CD4-positive, CD25-positive, alpha-beta regulatory T cell (primary cell): ENCODE data around the gene CLTA. TPM values are rescaled to one million over a fixed set of nuclear protein-coding genes. Genes with fewer than 3 reads are reported as not detected.

Experiments
- ATAC-seq, 2 donors: fragments of 150-1000 bp; cut with Tn5 transposase; one replicate each; pipeline ENCODE4 v1.10.0; 2021; ENCODE audit warnings: low read depth in 2 of 2, moderate number of reproducible peaks in 2 of 2, moderate library complexity in 1 of 2
- DNase-seq, 3 donors: peaks; one replicate each; pipeline versions ENCODE4 v3.0.0 to v3.0.0-alpha.2; 2012 to 2022; ENCODE audit warnings: mixed read lengths in 1 of 3
- H3K27ac ChIP-seq: one replicate; pipeline ENCODE4 v1.7.0; 2013; ENCODE audit warnings: mild to moderate bottlenecking, low read length; ENCODE audit not compliant: insufficient read depth, poor library complexity, severe bottlenecking
- H3K27me3 ChIP-seq: one replicate; pipeline ENCODE4 v1.7.0; 2013; ENCODE audit warnings: low read length; ENCODE audit not compliant: control insufficient read depth, insufficient read depth
- H3K36me3 ChIP-seq: one replicate; pipeline ENCODE4 v1.7.0; 2013; ENCODE audit warnings: mild to moderate bottlenecking, low read length, moderate library complexity; ENCODE audit not compliant: control insufficient read depth, insufficient read depth
- H3K4me1 ChIP-seq: 2 replicates; pipeline ENCODE4 v1.7.0; 2013; ENCODE audit warnings: mild to moderate bottlenecking, low read length; ENCODE audit not compliant: insufficient read depth, control insufficient read depth, poor library complexity, severe bottlenecking
- H3K4me3 ChIP-seq: one replicate; pipeline ENCODE4 v1.7.0; 2013; ENCODE audit warnings: low read depth, mild to moderate bottlenecking, low read length, moderate library complexity
- H3K9me3 ChIP-seq, 2 experiments: 1 replicate in 1 of 2; 2 replicates in 1 of 2; pipeline ENCODE4 v1.7.0; 2013; ENCODE audit warnings: low read length in 2 of 2, mild to moderate bottlenecking in 1 of 2, moderate library complexity in 1 of 2; ENCODE audit not compliant: control insufficient read depth in 2 of 2
- H3K27ac Mint-ChIP-seq, 3 donors: one replicate each; pipeline ENCODE4 v1.8.0; 2020 to 2022; ENCODE audit warnings: mild to moderate bottlenecking in 3 of 3, mixed read lengths in 3 of 3, moderate library complexity in 2 of 3
- H3K27me3 Mint-ChIP-seq: one replicate; pipeline ENCODE4 v1.8.0; 2022; ENCODE audit warnings: mild to moderate bottlenecking, mixed read lengths
- H3K36me3 Mint-ChIP-seq: one replicate; pipeline ENCODE4 v1.8.0; 2020; ENCODE audit warnings: mixed read lengths
- H3K4me1 Mint-ChIP-seq, 4 donors: one replicate each; pipeline ENCODE4 v1.8.0; 2020 to 2022; ENCODE audit warnings: mixed read lengths in 4 of 4, mild to moderate bottlenecking in 1 of 4
- H3K4me3 Mint-ChIP-seq, 4 donors: one replicate each; pipeline ENCODE4 v1.8.0; 2020 to 2022; ENCODE audit warnings: mild to moderate bottlenecking in 4 of 4, mixed read lengths in 4 of 4, moderate library complexity in 3 of 4
- H3K9me3 Mint-ChIP-seq, 7 donors: one replicate each; pipeline ENCODE4 v1.8.0; 2020 to 2022; ENCODE audit warnings: mixed read lengths in 7 of 7, mild to moderate bottlenecking in 3 of 7, moderate library complexity in 2 of 7
- polyA plus RNA-seq, 4 donors: library from polyadenylated mRNA; unstranded; fragments of 300-500 nt; fragmentation: Illumina TruSeq; gene quantifications; one replicate each; pipeline ENCODE4 v1.2.3, GENCODE V29; 2021
- total RNA-seq: library from RNA; stranded (reverse); gene quantifications from one replicate; pipeline ENCODE4 v1.2.3, GENCODE V29; 2022

Gene CLTA
- total and polyA plus RNA-seq, 5 donors from 2014 or later: 46.7 to 175 (median 163) TPM

GRCh38 chr9:36207546-36208012, 16.9 kb downstream of the CLTA start:
- H3K9me3 ChIP-seq: no peaks in the 10 kb centered on the region
- H3K4me3 Mint-ChIP-seq: no peak overlapping the region
- H3K4me1 ChIP-seq: no peaks in the 10 kb centered on the region
- no peaks in the 10 kb centered on the region for H3K9me3 Mint-ChIP-seq
- no peaks in the 10 kb centered on the region for H3K27me3 Mint-ChIP-seq
- DNase-seq: no peak
- H3K27ac ChIP-seq: peak overlapping the region; percentile 41
- H3K27me3 ChIP-seq: no peaks in the 10 kb centered on the region
- H3K36me3 ChIP-seq: peaks cover 97% of the 10 kb centered on the region
- H3K27ac Mint-ChIP-seq: peak overlapping the region; percentile 62 to 83 (median 74)
- ATAC-seq: no peak
- H3K4me3 ChIP-seq: no peak overlapping the region
- H3K36me3 Mint-ChIP-seq: peaks cover 56% of the 10 kb centered on the region
- H3K4me1 Mint-ChIP-seq: peaks cover 5 to 51% (median 42%) of the 10 kb centered on the region in 4 donors

- peaks cover 97% of the 10 kb centered on the region for H3K36me3 ChIP-seq
- no peaks in the 10 kb centered on the region for H3K27me3 ChIP-seq
- no peak for ATAC-seq
- H3K4me1 ChIP-seq: no peaks in the 10 kb centered on the region
- DNase-seq: no peak
- Mint-ChIP-seq H3K4me3 (peak overlapping the region in 1 of 4 donors; percentile 16), H3K4me1 (peaks cover 5 to 57% (median 40%) of the 10 kb centered on the region in 4 donors), H3K36me3 (peaks cover 54% of the 10 kb centered on the region), H3K9me3 (no peaks in the 10 kb centered on the region), H3K27ac (peak overlapping the region; percentile 71 to 87 (median 83)), H3K27me3 (no peaks in the 10 kb centered on the region)
- no peak overlapping the region for H3K4me3 ChIP-seq
- no peaks in the 10 kb centered on the region for H3K9me3 ChIP-seq
- no peak overlapping the region for H3K27ac ChIP-seq
These were observed 18.0 kb downstream of the CLTA start for GRCh38 chr9:36208521-36209253.

- no peak overlapping the region for H3K4me3 ChIP-seq
- peaks cover 84% of the 10 kb centered on the region for H3K36me3 ChIP-seq
- peak overlapping the region in 1 of 4 donors; percentile 58 for H3K4me3 Mint-ChIP-seq
- H3K27me3 ChIP-seq: no peaks in the 10 kb centered on the region
- no peaks in the 10 kb centered on the region for H3K9me3 ChIP-seq
- H3K4me1 ChIP-seq: peaks cover under 1% of the 10 kb centered on the region
- H3K4me1 Mint-ChIP-seq: peaks cover 9 to 57% (median 39%) of the 10 kb centered on the region in 4 donors
- H3K27me3 Mint-ChIP-seq: no peaks in the 10 kb centered on the region
- DNase-seq (no peak), ATAC-seq (no peak)
- no peak overlapping the region for H3K27ac ChIP-seq
- peaks cover 46% of the 10 kb centered on the region for H3K36me3 Mint-ChIP-seq
- no peaks in the 10 kb centered on the region for H3K9me3 Mint-ChIP-seq
- peak overlapping the region; percentile 23 to 68 (median 42) for H3K27ac Mint-ChIP-seq
These were observed 20.0 kb downstream of the CLTA start for GRCh38 chr9:36210722-36211121.

- H3K4me1 ChIP-seq: peaks cover 5% of the 10 kb centered on the region
- no peak overlapping the region for H3K4me3 ChIP-seq
- Mint-ChIP-seq H3K4me1 (peaks cover 14 to 59% (median 43%) of the 10 kb centered on the region in 4 donors), H3K9me3 (no peaks in the 10 kb centered on the region), H3K36me3 (peaks cover 46% of the 10 kb centered on the region), H3K4me3 (no peak overlapping the region), H3K27me3 (no peaks in the 10 kb centered on the region), H3K27ac (peak overlapping the region; percentile 42 to 52 (median 46))
- peaks cover 80% of the 10 kb centered on the region for H3K36me3 ChIP-seq
- no peak overlapping the region for H3K27ac ChIP-seq
- H3K9me3 ChIP-seq: no peaks in the 10 kb centered on the region
- no peaks in the 10 kb centered on the region for H3K27me3 ChIP-seq
- no peak for ATAC-seq
- DNase-seq: no peak
These were observed 20.8 kb downstream of the CLTA start for GRCh38 chr9:36211510-36211909.

- Histone ChIP-seq H3K27me3 (no peaks in the 10 kb centered on the region), H3K36me3 (peaks cover 69% of the 10 kb centered on the region), H3K4me3 (no peak overlapping the region), H3K9me3 (no peaks in the 10 kb centered on the region), H3K27ac (no peak overlapping the region), H3K4me1 (peaks cover 17% of the 10 kb centered on the region)
- ATAC-seq (no peak), DNase-seq (no peak)
- Mint-ChIP-seq H3K4me3 (no peak overlapping the region), H3K9me3 (no peaks in the 10 kb centered on the region), H3K4me1 (peaks cover 21 to 54% (median 38%) of the 10 kb centered on the region in 4 donors), H3K36me3 (peaks cover 41% of the 10 kb centered on the region), H3K27me3 (no peaks in the 10 kb centered on the region), H3K27ac (no peak overlapping the region)
These were observed 22.7 kb downstream of the CLTA start for GRCh38 chr9:36213387-36213786.

- peaks cover 24 to 54% (median 39%) of the 10 kb centered on the region in 4 donors for H3K4me1 Mint-ChIP-seq
- Histone ChIP-seq H3K4me3 (no peak overlapping the region), H3K4me1 (peaks cover 20% of the 10 kb centered on the region), H3K27me3 (no peaks in the 10 kb centered on the region), H3K36me3 (peaks cover 69% of the 10 kb centered on the region), H3K27ac (no peak overlapping the region), H3K9me3 (no peaks in the 10 kb centered on the region)
- no peaks in the 10 kb centered on the region for H3K27me3 Mint-ChIP-seq
- ATAC-seq (no peak), DNase-seq (no peak)
- H3K27ac Mint-ChIP-seq: no peak overlapping the region
- peaks cover 39% of the 10 kb centered on the region for H3K36me3 Mint-ChIP-seq
- H3K9me3 Mint-ChIP-seq: no peaks in the 10 kb centered on the region
- no peak overlapping the region for H3K4me3 Mint-ChIP-seq
These were observed 23.3 kb downstream of the CLTA start for GRCh38 chr9:36213989-36214388.

GRCh38 chr9:36214571-36214970, 23.9 kb downstream of the CLTA start:
- peak overlapping the region in 2 of 3 donors; percentile 47 to 73 for H3K27ac Mint-ChIP-seq
- H3K36me3 Mint-ChIP-seq: peaks cover 39% of the 10 kb centered on the region
- Histone ChIP-seq H3K9me3 (no peaks in the 10 kb centered on the region), H3K27me3 (no peaks in the 10 kb centered on the region), H3K36me3 (peaks cover 69% of the 10 kb centered on the region), H3K4me1 (peaks cover 20% of the 10 kb centered on the region), H3K27ac (no peak overlapping the region), H3K4me3 (no peak overlapping the region)
- ATAC-seq (no peak), DNase-seq (no peak)
- no peak overlapping the region for H3K4me3 Mint-ChIP-seq
- H3K27me3 Mint-ChIP-seq: no peaks in the 10 kb centered on the region
- no peaks in the 10 kb centered on the region for H3K9me3 Mint-ChIP-seq
- peaks cover 24 to 52% (median 38%) of the 10 kb centered on the region in 4 donors for H3K4me1 Mint-ChIP-seq
